Large intestine (tissue), 3 donors: ENCODE data around the gene FSTL4. TPM values are rescaled to one million over a fixed set of nuclear protein-coding genes. Genes with fewer than 3 reads are reported as not detected.

ENCODE experiments used
- DNase-seq, 2 donors: peaks; one replicate each; pipeline versions ENCODE4 v3.0.0 to v3.0.0-alpha.2; 2013
- H3K27ac ChIP-seq: one replicate; pipeline ENCODE4 v1.5.1; 2013; ENCODE audit warnings: low read length
- H3K27me3 ChIP-seq: 2 replicates; pipeline ENCODE4 v1.6.1; 2013; ENCODE audit warnings: low read length; ENCODE audit not compliant: control insufficient read depth, insufficient read depth
- H3K36me3 ChIP-seq: 2 replicates; pipeline ENCODE4 v1.6.1; 2013; ENCODE audit warnings: low read length; ENCODE audit not compliant: control insufficient read depth, insufficient read depth
- H3K4me1 ChIP-seq: one replicate; pipeline ENCODE4 v1.6.1; 2013; ENCODE audit warnings: low read length; ENCODE audit not compliant: control insufficient read depth, insufficient read depth
- H3K4me3 ChIP-seq: one replicate; pipeline ENCODE4 v1.5.1; 2013; ENCODE audit warnings: low read length
- H3K9me3 ChIP-seq: one replicate; pipeline ENCODE4 v1.6.1; 2013; ENCODE audit warnings: mild to moderate bottlenecking, low read depth, low read length, moderate library complexity; ENCODE audit not compliant: control insufficient read depth
- WGBS: methylation state at CpG from one replicate; pipeline ENCODE4 v1.1.5; 2013; ENCODE audit warnings: low lambda C conversion rate; ENCODE audit not compliant: insufficient coverage; 5-methylcytosine and 5-hydroxymethylcytosine counted together
- polyA plus RNA-seq: library from polyadenylated mRNA; unstranded; fragments of 120-200 nt; gene quantifications from one replicate; pipeline ENCODE4 v1.2.1, GENCODE V29; 2013

Gene FSTL4
- polyA plus RNA-seq, 1 donor: 1.4 TPM

DNA sequence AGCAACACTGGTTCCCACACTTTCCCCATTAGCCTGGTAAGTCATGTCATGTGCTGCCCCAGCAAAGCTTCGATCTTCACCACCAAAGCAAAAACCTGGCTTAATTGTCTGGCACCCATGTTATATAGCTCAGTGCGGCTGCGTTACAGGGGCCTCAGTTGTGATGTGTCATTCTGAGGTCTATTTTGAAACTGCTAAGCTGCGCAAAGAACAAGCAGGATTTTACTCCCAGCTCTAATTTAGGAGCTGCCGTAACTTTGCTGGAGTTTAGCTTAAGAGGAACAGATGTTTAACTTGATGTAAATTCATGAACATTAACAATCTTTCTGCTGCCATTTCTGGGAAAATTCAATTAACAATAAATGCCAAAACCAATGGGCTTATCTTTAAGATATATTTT lies 286.5 kb downstream of the FSTL4 start:
- no peak overlapping the region for H3K4me3 ChIP-seq
- no CpG with 5 or more reads among the region's 5 CpGs for WGBS
- DNase-seq: no peak
- no peaks in the 10 kb centered on the region for H3K4me1 ChIP-seq
- no peaks in the 10 kb centered on the region for H3K36me3 ChIP-seq
- H3K9me3 ChIP-seq: no peaks in the 10 kb centered on the region
- no peak overlapping the region for H3K27ac ChIP-seq
- H3K27me3 ChIP-seq: peaks cover 4% of the 10 kb centered on the region

DNA sequence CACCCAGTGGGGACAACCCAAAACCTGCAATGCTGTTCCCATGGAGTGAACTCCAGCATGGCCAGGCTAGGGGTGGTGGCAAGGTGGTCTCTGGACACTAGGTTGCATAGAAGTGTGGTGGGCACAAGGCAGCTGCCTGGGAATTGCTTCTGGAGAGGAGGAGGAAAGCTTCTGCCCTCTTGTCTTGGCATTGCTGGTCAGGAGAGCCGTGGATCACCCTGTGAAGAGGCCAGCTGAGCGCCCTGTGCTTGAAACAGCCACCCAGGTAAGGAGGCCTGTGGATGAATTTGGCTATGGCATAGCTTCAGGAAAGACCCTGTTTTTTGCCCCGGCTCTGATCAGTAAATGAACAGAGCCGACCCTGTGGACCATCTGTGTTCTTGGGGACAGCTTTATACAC lies 287.4 kb downstream of the FSTL4 start:
- no peaks in the 10 kb centered on the region for H3K9me3 ChIP-seq
- WGBS: no CpG with 5 or more reads among the region's 4 CpGs
- H3K27me3 ChIP-seq: peaks cover 4% of the 10 kb centered on the region

DNA sequence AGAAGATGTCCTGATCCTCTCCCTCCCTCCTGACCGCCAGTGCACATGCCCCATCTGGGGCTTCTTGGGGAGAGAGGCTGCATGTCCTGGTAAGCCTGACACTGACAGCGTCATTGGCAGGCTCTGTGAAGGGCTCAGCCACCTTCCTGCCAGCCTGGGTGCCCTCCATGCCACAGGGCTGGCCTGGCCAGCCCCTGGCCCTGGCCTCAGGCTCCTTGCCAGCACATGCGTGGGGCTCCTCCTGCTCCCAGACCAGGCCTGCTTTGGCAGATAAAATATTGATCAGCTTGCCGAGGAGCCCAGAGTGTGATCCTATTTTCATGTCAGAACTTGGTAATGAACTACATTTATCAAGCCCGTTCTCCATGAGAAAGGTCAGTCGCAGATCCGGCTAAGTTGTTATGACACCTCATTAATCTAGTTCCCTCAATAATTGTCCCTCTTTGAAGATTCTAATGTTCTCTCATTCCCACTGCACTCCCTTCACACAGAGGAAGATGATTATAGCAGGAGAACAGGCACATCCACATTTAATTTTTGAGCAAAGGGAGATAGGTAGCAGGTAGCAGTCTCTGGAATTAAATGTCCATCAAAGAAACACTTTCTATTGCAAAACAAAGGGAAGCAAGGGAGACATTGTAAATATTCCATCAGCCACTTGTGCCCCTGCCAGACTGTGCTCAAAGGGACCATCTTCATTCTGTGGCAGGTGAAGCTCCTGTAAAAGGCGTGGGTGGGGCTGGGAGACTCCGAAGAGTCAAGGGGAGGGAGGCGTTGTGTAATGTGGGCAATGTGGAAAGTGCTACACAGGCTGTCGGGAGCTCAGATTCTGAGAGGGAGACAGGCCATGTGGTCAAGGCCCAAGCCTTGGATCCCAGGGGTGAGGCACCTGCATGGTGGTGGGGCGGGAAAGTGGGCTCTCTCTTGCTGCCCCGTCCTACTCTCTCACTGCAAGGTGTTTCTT lies 288.6 kb downstream of the FSTL4 start:
- Histone ChIP-seq H3K36me3 (no peaks in the 10 kb centered on the region), H3K4me1 (no peaks in the 10 kb centered on the region), H3K27ac (no peak overlapping the region), H3K4me3 (no peak overlapping the region), H3K9me3 (no peaks in the 10 kb centered on the region), H3K27me3 (peaks cover 4% of the 10 kb centered on the region)
- no peak for DNase-seq
- 80% methylated on average over 1 of the region's 13 CpGs for WGBS

More for the DNA sequence above, 287.4 kb downstream of the FSTL4 start:
- Histone ChIP-seq H3K36me3 (no peaks in the 10 kb centered on the region), H3K4me3 (no peak overlapping the region), H3K4me1 (no peaks in the 10 kb centered on the region), H3K27ac (no peak overlapping the region)
- no peak for DNase-seq

GRCh38 chr5:133322743-133323142 lies 289.6 kb downstream of the FSTL4 start:
- WGBS: no CpG with 5 or more reads among the region's 5 CpGs

GRCh38 chr5:133321833-133322420 lies 290.4 kb downstream of the FSTL4 start:
- peaks cover 4% of the 10 kb centered on the region for H3K27me3 ChIP-seq
- no peaks in the 10 kb centered on the region for H3K36me3 ChIP-seq
- no peak overlapping the region for H3K4me3 ChIP-seq
- H3K27ac ChIP-seq: no peak overlapping the region
- peak in 1 of 2 donors; percentile 16 for DNase-seq
- H3K4me1 ChIP-seq: no peaks in the 10 kb centered on the region
- WGBS: no CpG with 5 or more reads among the region's 6 CpGs
- H3K9me3 ChIP-seq: no peaks in the 10 kb centered on the region

More at GRCh38 chr5:133322743-133323142, 289.6 kb downstream of the FSTL4 start:
- no peak for DNase-seq
- Histone ChIP-seq H3K27me3 (peaks cover 4% of the 10 kb centered on the region), H3K4me3 (no peak overlapping the region), H3K9me3 (no peaks in the 10 kb centered on the region), H3K4me1 (no peaks in the 10 kb centered on the region), H3K36me3 (no peaks in the 10 kb centered on the region), H3K27ac (no peak overlapping the region)

DNA sequence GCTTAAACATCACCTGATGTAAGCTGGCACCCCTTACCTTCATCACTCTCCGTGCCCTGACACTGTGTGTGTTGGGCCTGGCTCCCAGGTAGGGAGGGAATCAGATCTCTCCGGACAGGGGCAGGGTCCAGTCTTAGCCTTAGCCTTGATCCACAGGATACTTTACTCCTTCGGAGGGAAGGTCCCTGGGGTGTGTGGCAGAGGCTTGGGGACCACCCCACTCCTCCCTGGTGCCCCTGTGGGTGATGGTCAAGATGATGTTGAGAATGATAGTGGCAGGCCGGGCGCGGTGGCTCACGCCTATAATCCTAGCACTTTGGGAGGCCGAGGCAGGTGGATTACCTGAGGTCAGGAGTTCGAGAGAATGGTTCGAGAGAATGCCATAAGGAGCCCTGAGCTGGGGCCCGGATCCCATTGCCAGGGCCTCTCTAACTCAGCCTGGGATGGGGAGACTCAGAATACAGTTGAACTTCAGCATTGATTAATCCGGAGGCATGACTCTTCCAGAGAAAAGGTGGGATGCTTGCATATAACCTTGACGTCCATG lies 291.0 kb downstream of the FSTL4 start:
- peaks cover 4% of the 10 kb centered on the region for H3K27me3 ChIP-seq
- no peaks in the 10 kb centered on the region for H3K4me1 ChIP-seq
- no peak for DNase-seq
- H3K4me3 ChIP-seq: no peak overlapping the region
- no peaks in the 10 kb centered on the region for H3K9me3 ChIP-seq
- no CpG with 5 or more reads among the region's 13 CpGs for WGBS
- H3K36me3 ChIP-seq: no peaks in the 10 kb centered on the region
- H3K27ac ChIP-seq: no peak overlapping the region

- Histone ChIP-seq H3K4me3 (no peak overlapping the region), H3K27ac (no peak overlapping the region), H3K9me3 (no peaks in the 10 kb centered on the region), H3K27me3 (peaks cover 9% of the 10 kb centered on the region), H3K4me1 (no peaks in the 10 kb centered on the region), H3K36me3 (no peaks in the 10 kb centered on the region)
- no peak for DNase-seq
- WGBS: no CpG with 5 or more reads among the region's 5 CpGs
Measured at GRCh38 chr5:133319905-133320520, 292.3 kb downstream of the FSTL4 start.

DNA sequence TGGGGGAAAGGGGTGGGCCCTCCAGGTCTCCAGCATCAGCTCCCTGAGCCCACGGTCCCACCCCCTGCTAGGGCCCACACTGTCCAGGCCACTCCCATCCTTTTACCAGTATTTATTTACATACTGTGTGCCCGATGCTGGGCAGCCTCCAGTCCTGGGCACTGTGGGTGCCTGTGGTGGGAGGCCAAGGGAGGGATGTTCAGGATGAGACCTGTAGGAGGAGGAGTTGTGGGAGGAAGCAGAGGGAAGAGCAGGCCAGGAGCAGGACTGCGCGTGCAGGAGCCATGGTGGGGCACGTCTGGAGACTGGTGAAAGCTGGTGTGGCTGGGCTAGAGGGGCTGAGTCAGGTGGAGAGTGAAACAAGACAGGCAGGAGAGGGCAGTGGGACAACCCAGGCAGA lies 293.1 kb downstream of the FSTL4 start:
- Histone ChIP-seq H3K27me3 (peaks cover 5% of the 10 kb centered on the region), H3K36me3 (no peaks in the 10 kb centered on the region), H3K27ac (no peak overlapping the region), H3K4me3 (no peak overlapping the region), H3K4me1 (no peaks in the 10 kb centered on the region), H3K9me3 (no peaks in the 10 kb centered on the region)
- DNase-seq: no peak
- WGBS: no CpG with 5 or more reads among the region's 5 CpGs

- Histone ChIP-seq H3K36me3 (no peaks in the 10 kb centered on the region), H3K9me3 (no peaks in the 10 kb centered on the region), H3K27ac (no peak overlapping the region), H3K4me1 (no peaks in the 10 kb centered on the region), H3K27me3 (peaks cover 5% of the 10 kb centered on the region), H3K4me3 (no peak overlapping the region)
- WGBS: no CpG with 5 or more reads among the region's 1 CpG
- DNase-seq: no peak
Measured at GRCh38 chr5:133317558-133317957, 294.8 kb downstream of the FSTL4 start.
